OCI-LY3 (cell line): Measurements from ENCODE around the gene AATK.
"Not testable (repeated sequence)": the region's sequence is repeated elsewhere in the genome, so short reads cannot be mapped to it uniquely, and the experiment has no call there.

Experiments used
- H2AFZ ChIP-seq: fragments of 200-600, 300-600 bp; shearing (Covaris generic); 2 replicates; pipeline ENCODE4 v1.6.0; 2014; ENCODE audit warnings: antibody characterized with exemption, low read depth, low read length
- H3K27ac ChIP-seq: fragments of 200-600, 300-600 bp; sonication (generic); 2 replicates; pipeline ENCODE4 v1.5.1; 2014; ENCODE audit warnings: mild to moderate bottlenecking, low read length, moderate library complexity, mixed read lengths
- H3K27me3 ChIP-seq: fragments of 200-600, 300-600 bp; sonication (generic); 2 replicates; pipeline ENCODE4 v1.6.1; 2014; ENCODE audit warnings: low read depth, low read length, mixed read lengths
- H3K36me3 ChIP-seq: fragments of 200-600, 300-600 bp; sonication (generic); replicated peaks from 2 replicates; pipeline ENCODE3; 2014; ENCODE audit warnings: low read depth, low read length, mixed read lengths
- H3K4me1 ChIP-seq: fragments of 300-600, 200-600 bp; sonication (generic); 2 replicates; pipeline ENCODE4 v1.6.1; 2014; ENCODE audit warnings: low read length, mixed read lengths
- H3K4me2 ChIP-seq: fragments of 200-600, 300-600 bp; sonication (generic); 2 replicates; pipeline ENCODE4 v1.6.1; 2014; ENCODE audit warnings: low read length, mixed read lengths
- H3K4me3 ChIP-seq: fragments of 300-600, 200-600 bp; sonication (generic); 2 replicates; pipeline ENCODE4 v1.5.1; 2014; ENCODE audit warnings: antibody characterized with exemption, mild to moderate bottlenecking, low read length, moderate library complexity
- H3K79me2 ChIP-seq: fragments of 300-600, 200-600 bp; shearing (Covaris generic); 2 replicates; pipeline ENCODE4 v1.6.1; 2014; ENCODE audit warnings: mild to moderate bottlenecking, low read length, mixed read lengths
- H3K9ac ChIP-seq: fragments of 300-600, 200-600 bp; shearing (Covaris generic); 2 replicates; pipeline ENCODE4 v1.6.0; 2014; ENCODE audit warnings: mild to moderate bottlenecking, low read length, moderate library complexity
- H3K9me3 ChIP-seq: fragments of 200-600, 300-600 bp; shearing (Covaris generic); 2 replicates; pipeline ENCODE4 v1.6.1; 2014; ENCODE audit warnings: low read length, mixed read lengths; ENCODE audit not compliant: insufficient read depth
- H4K20me1 ChIP-seq: fragments of 200-600, 300-600 bp; sonication (generic); 2 replicates; pipeline ENCODE4 v1.6.1; 2016; ENCODE audit warnings: low read length, mixed read lengths; ENCODE audit not compliant: insufficient read depth
- EZH2phosphoT487 ChIP-seq: fragments of 200-600 bp; shearing (Covaris generic); IDR thresholded peaks from 2 replicates; pipeline ENCODE4 v1.6.1; 2018; ENCODE audit warnings: antibody characterized with exemption, mixed run types, low read depth
- TF ChIP-seq, protein P1 (sequence below): fragments of 200-600, 300-600 bp; sonication (generic); IDR thresholded peaks from 2 replicates; pipeline ENCODE4 v1.5.1; 2014; ENCODE audit warnings: antibody characterized with exemption, low read length, low read depth

AATK gene

DNA sequence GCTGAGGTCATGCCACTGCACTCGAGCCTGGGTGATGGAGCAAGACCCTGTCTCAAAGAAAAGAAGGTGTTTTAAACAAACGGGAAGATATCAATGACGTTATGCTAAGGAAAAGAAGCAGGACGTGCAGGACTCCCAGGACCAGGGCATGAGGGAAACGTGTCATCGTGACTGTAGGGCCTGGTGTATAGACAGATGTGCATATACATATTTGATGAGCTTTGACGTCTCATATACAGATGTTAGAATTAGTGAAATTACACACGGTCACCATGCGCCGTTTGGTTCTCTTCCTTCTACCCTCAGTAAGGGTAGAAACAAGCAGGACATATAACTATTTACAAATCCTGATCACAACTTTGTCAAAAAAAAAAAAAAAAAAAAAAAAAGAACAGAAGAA lies 18.3 kb downstream of the AATK start:
- TF ChIP-seq, protein P1, sequence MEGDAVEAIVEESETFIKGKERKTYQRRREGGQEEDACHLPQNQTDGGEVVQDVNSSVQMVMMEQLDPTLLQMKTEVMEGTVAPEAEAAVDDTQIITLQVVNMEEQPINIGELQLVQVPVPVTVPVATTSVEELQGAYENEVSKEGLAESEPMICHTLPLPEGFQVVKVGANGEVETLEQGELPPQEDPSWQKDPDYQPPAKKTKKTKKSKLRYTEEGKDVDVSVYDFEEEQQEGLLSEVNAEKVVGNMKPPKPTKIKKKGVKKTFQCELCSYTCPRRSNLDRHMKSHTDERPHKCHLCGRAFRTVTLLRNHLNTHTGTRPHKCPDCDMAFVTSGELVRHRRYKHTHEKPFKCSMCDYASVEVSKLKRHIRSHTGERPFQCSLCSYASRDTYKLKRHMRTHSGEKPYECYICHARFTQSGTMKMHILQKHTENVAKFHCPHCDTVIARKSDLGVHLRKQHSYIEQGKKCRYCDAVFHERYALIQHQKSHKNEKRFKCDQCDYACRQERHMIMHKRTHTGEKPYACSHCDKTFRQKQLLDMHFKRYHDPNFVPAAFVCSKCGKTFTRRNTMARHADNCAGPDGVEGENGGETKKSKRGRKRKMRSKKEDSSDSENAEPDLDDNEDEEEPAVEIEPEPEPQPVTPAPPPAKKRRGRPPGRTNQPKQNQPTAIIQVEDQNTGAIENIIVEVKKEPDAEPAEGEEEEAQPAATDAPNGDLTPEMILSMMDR = no peak
- no peaks in the 10 kb centered on the region for H3K9me3 ChIP-seq
- no peaks in the 10 kb centered on the region for H3K36me3 ChIP-seq
- no peaks in the 10 kb centered on the region for H3K4me1 ChIP-seq
- H3K27ac ChIP-seq = no peak overlapping the region
- H3K4me3 ChIP-seq = no peak overlapping the region
- no peak overlapping the region for H3K4me2 ChIP-seq
- peaks cover 9% of the 10 kb centered on the region for H3K27me3 ChIP-seq
- no peaks in the 10 kb centered on the region for H4K20me1 ChIP-seq
- no peak overlapping the region for H2AFZ ChIP-seq
- H3K79me2 ChIP-seq = no peaks in the 10 kb centered on the region
- no peak overlapping the region for H3K9ac ChIP-seq

DNA sequence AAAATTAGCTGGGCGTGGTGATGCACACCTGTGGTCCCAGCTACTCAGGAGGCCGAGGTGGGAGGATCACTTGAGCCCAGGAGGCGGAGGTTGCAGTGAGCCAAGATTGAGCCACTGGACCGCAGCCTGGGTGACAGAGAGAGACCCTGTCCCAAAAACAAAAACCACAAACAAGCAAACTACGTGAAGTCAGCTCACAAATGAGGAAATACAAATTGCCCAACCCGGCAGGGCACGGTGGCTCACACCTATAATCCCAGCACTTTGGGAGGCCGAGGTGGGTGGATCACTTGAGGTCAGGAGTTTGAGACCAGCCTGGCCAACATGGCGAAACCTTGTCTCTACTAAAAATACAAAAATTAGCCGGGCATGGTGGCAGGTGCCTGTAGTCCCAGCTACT lies 19.8 kb downstream of the AATK start:
- not testable (repeated sequence) for H4K20me1 ChIP-seq, H3K4me1 ChIP-seq, H3K27ac ChIP-seq, H2AFZ ChIP-seq, H3K9ac ChIP-seq, H3K27me3 ChIP-seq, H3K9me3 ChIP-seq, H3K4me3 ChIP-seq, H3K36me3 ChIP-seq, H3K79me2 ChIP-seq, H3K4me2 ChIP-seq

DNA sequence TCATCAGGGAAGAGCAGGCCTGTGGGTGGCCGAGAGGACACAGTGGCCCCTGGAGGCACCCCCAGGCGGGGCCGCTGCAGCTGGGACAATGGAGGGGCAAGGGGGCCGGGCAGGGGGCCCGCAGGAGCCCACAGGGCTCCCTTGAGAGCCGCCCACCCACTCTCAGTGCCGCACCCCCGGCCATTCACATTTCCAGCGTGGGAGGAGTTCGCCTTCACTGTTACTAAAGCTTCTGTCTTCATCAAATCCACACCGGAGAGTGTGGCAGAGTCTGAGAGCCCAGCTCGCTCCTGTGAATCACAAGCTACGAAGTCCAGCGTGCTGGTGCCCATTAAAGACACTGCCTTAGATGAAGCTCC lies 21.6 kb downstream of the AATK start:
- Histone ChIP-seq H3K27me3 (peaks cover 4% of the 10 kb centered on the region; the same call in 1 of the 2 replicates), H4K20me1 (no peaks in the 10 kb centered on the region), H3K27ac (no peak overlapping the region), H3K36me3 (no peaks in the 10 kb centered on the region), H3K4me2 (no peak overlapping the region), H2AFZ (no peak overlapping the region), H3K9ac (no peak overlapping the region), H3K4me1 (no peaks in the 10 kb centered on the region), H3K79me2 (no peaks in the 10 kb centered on the region), H3K4me3 (no peak overlapping the region), H3K9me3 (no peaks in the 10 kb centered on the region)
- no peak for TF ChIP-seq EZH2phosphoT487
- TF ChIP-seq, protein P1 = no peak

DNA sequence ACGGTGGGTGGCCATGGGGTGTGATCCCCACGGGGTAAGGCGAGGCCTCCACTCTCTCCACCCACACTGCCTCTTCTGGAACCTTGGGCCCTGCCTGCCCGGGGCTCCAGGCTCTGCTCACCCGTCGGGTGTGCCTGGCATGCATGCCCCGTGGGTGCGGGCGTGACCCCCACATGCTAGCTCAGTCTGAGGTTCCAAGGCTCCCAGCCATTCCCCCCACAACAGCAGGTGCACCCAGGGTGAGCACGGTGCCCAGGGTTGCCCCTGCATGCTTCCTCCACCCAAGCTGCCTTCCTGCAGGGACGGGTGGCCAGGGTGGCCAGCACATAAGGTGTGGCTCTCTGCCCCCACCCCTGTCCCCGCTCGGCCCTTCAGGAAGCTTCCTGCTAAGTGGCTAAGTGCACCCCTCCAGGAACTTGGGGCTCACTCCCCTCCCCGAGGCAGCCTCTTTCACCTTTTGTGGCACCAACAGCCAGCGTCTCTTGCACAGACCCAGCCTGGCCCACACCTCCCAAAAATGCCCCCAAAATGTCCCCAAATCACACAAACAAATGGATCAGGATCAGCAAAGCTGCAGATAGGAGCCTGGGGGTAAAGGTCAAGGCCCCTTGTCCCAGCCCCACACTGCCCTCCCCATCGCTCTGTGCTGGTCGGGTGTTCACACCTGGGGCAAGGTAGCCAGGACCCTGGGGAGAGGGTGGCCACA lies 22.2 kb downstream of the AATK start:
- no peaks in the 10 kb centered on the region for H3K4me1 ChIP-seq
- no peak overlapping the region for H3K9ac ChIP-seq
- H4K20me1 ChIP-seq = no peaks in the 10 kb centered on the region
- no peak overlapping the region for H3K27ac ChIP-seq
- H3K36me3 ChIP-seq = no peaks in the 10 kb centered on the region
- TF ChIP-seq, protein P1 = no peak
- no peak for TF ChIP-seq EZH2phosphoT487
- no peaks in the 10 kb centered on the region for H3K79me2 ChIP-seq
- H3K27me3 ChIP-seq = peaks cover 4% of the 10 kb centered on the region; the same call in 1 of the 2 replicates
- no peak overlapping the region for H3K4me2 ChIP-seq
- no peak overlapping the region for H2AFZ ChIP-seq
- H3K9me3 ChIP-seq = no peaks in the 10 kb centered on the region
- no peak overlapping the region for H3K4me3 ChIP-seq

DNA sequence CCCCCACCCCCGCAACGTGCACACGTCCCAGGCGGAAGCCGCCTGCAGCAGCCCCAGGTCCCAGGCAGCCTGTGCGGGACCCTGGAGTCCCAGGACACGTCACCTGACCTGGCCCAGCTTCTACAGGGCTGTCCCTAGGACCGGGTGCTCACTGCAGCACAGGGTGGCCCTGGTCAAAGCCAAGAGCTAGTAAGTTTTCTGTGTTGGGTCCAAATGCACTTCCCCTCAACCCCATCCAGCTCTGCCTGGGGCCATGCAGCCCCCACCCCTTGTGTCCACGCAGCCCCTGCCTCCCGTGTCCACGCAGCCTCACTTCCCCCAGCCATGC lies 22.9 kb downstream of the AATK start:
- TF ChIP-seq, protein P1 = no peak
- TF ChIP-seq EZH2phosphoT487 = no peak
- H3K4me2 ChIP-seq = no peak overlapping the region

More for the DNA sequence above, 22.9 kb downstream of the AATK start:
- no peak overlapping the region; the same call in 1 of the 2 replicates for H2AFZ ChIP-seq
- no peaks in the 10 kb centered on the region for H4K20me1 ChIP-seq
- H3K9me3 ChIP-seq = no peaks in the 10 kb centered on the region
- H3K4me3 ChIP-seq = no peak overlapping the region
- no peaks in the 10 kb centered on the region for H3K79me2 ChIP-seq
- no peaks in the 10 kb centered on the region for H3K36me3 ChIP-seq
- H3K27me3 ChIP-seq = peaks cover 4% of the 10 kb centered on the region; the same call in 1 of the 2 replicates
- no peaks in the 10 kb centered on the region for H3K4me1 ChIP-seq
- H3K27ac ChIP-seq = no peak overlapping the region
- H3K9ac ChIP-seq = no peak overlapping the region
